ENCODE data around the gene NTSR1.

- TF ChIP-seq EZH2 (IDR thresholded peaks at IDR 0.05; ENCODE audit: borderline replicate concordance, insufficient read depth, low read depth, low read length, poor library complexity, severe bottlenecking) (no peak), CTCF (IDR thresholded peaks at IDR 0.05) (no peak)
Measured at GRCh38 chr20:62732031-62732760, 23.6 kb downstream of the NTSR1 start.

Data from B cell (primary cell).